Neural progenitor cell (in vitro differentiated cells): ENCODE measurements around the gene AKAP17A. TPM values are rescaled to one million over a fixed set of nuclear protein-coding genes. Genes with fewer than 3 reads are reported as not detected.
"Not testable (repeated sequence)": the region's sequence is repeated elsewhere in the genome, so short reads cannot be mapped to it uniquely, and the experiment has no call there.

ENCODE experiments used
- DNase-seq: peaks from one replicate; pipeline ENCODE4 v3.0.0-alpha.2; 2016; ENCODE audit warnings: low spot score
- H2AFZ ChIP-seq: fragments of 200-600 bp; sonication (generic); replicated peaks from 2 replicates; pipeline ENCODE4 v1.6.1; 2016; ENCODE audit warnings: antibody characterized with exemption
- H3F3A ChIP-seq: fragments of 200-600 bp; sonication (generic); 2 replicates; pipeline ENCODE4 v1.6.1; 2016; ENCODE audit warnings: antibody characterized with exemption, low read depth
- H3K27ac ChIP-seq: fragments of 200-600 bp; sonication (generic); 2 replicates; pipeline ENCODE4 v1.5.1; 2016; ENCODE audit warnings: mild to moderate bottlenecking
- H3K27me3 ChIP-seq: fragments of 200-600 bp; sonication (generic); 2 replicates; pipeline ENCODE4 v1.6.1; 2016; ENCODE audit warnings: mild to moderate bottlenecking, moderate library complexity
- H3K36me3 ChIP-seq: fragments of 200-600 bp; sonication (generic); 2 replicates; pipeline ENCODE4 v1.5.1; 2016
- H3K4me1 ChIP-seq: fragments of 200-600 bp; sonication (generic); 2 replicates; pipeline ENCODE4 v1.6.1; 2016; ENCODE audit warnings: mixed run types
- H3K4me2 ChIP-seq: fragments of 200-600 bp; sonication (generic); 2 replicates; pipeline ENCODE4 v1.6.1; 2016
- H3K4me3 ChIP-seq: fragments of 200-600 bp; sonication (generic); 2 replicates; pipeline ENCODE4 v1.5.1; 2016
- H3K79me2 ChIP-seq: fragments of 200-600 bp; sonication (generic); 2 replicates; pipeline ENCODE4 v1.6.1; 2016; ENCODE audit warnings: low read depth
- H3K9ac ChIP-seq: fragments of 200-600 bp; sonication (generic); 2 replicates; pipeline ENCODE4 v1.6.1; 2016
- H3K9me3 ChIP-seq: fragments of 200-600 bp; sonication (generic); 2 replicates; pipeline ENCODE4 v1.5.1; 2016; ENCODE audit warnings: low read depth
- H4K20me1 ChIP-seq: fragments of 200-600 bp; sonication (generic); 2 replicates; pipeline ENCODE4 v1.6.1; 2016; ENCODE audit warnings: low read depth
- H3K27ac Mint-ChIP-seq: 3 replicates; pipeline ENCODE4 v1.8.0; 2021; ENCODE audit warnings: mixed read lengths
- H3K27me3 Mint-ChIP-seq: 2 replicates; pipeline ENCODE4 v1.8.0; 2022; ENCODE audit warnings: low read depth, mild to moderate bottlenecking, inconsistent platforms, moderate library complexity, mixed read lengths; ENCODE audit not compliant: insufficient read depth
- H3K36me3 Mint-ChIP-seq: 3 replicates; pipeline ENCODE4 v1.8.0; 2021; ENCODE audit warnings: mixed read lengths
- H3K4me1 Mint-ChIP-seq: 3 replicates; pipeline ENCODE4 v1.8.0; 2021; ENCODE audit warnings: mixed read lengths
- H3K4me3 Mint-ChIP-seq: 3 replicates; pipeline ENCODE4 v1.8.0; 2021; ENCODE audit warnings: mild to moderate bottlenecking, moderate library complexity, mixed read lengths
- H3K9me3 Mint-ChIP-seq: 3 replicates; pipeline ENCODE4 v1.8.0; 2020; ENCODE audit warnings: mixed read lengths
- CTCF ChIP-seq: fragments of 200-600 bp; sonication (generic); IDR thresholded peaks from 2 replicates; pipeline ENCODE4 v1.5.1; 2017; ENCODE audit warnings: antibody characterized with exemption, mild to moderate bottlenecking
- EZH2 ChIP-seq: fragments of 200-600 bp; sonication (generic); IDR thresholded peaks from 2 replicates; pipeline ENCODE4 v1.6.1; 2017; ENCODE audit warnings: antibody characterized with exemption, mild to moderate bottlenecking, moderate library complexity
- EZH2phosphoT487 ChIP-seq: fragments of 200-600 bp; sonication (generic); IDR thresholded peaks from 2 replicates; pipeline ENCODE4 v1.6.1; 2017; ENCODE audit warnings: antibody characterized with exemption
- total RNA-seq: library from RNA; depleted of rRNA; stranded (reverse); fragments of >200 nt; gene quantifications from 2 replicates; pipeline ENCODE4 v1.2.3, GENCODE V29; 2015; ENCODE audit warnings: low replicate concordance

Gene AKAP17A
- total RNA-seq, 1 donor from 2014 or later, result 10.7 TPM

GRCh38 chrX:1555370-1555769 lies 36.0 kb upstream of the AKAP17A start:
- DNase-seq, result no peak
- no peak overlapping the region for H3K27ac ChIP-seq
- H3K27me3 ChIP-seq, result no peaks in the 10 kb centered on the region
- Mint-ChIP-seq H3K4me3 (no peak overlapping the region), H3K9me3 (peaks cover 2% of the 10 kb centered on the region), H3K27me3 (peaks cover 15% of the 10 kb centered on the region), H3K36me3 (no peaks in the 10 kb centered on the region), H3K4me1 (no peaks in the 10 kb centered on the region), H3K27ac (no peak overlapping the region)
- H3K4me1 ChIP-seq, result no peaks in the 10 kb centered on the region
- H3K36me3 ChIP-seq, result no peaks in the 10 kb centered on the region
- no peaks in the 10 kb centered on the region for H4K20me1 ChIP-seq
- H3K4me2 ChIP-seq, result no peak overlapping the region
- no peak overlapping the region for H3K9ac ChIP-seq
- no peak overlapping the region for H3K4me3 ChIP-seq
- no peaks in the 10 kb centered on the region for H3K9me3 ChIP-seq
- no peaks in the 10 kb centered on the region for H3K79me2 ChIP-seq
- no peaks in the 10 kb centered on the region for H3F3A ChIP-seq
- no peak overlapping the region for H2AFZ ChIP-seq
- TF ChIP-seq EZH2phosphoT487, result no peak
- TF ChIP-seq CTCF, result no peak
- no peak for TF ChIP-seq EZH2

- H3K9me3 Mint-ChIP-seq, H3K79me2 ChIP-seq, H3K36me3 Mint-ChIP-seq, H3K27me3 ChIP-seq, H3K27ac Mint-ChIP-seq, H3K4me3 ChIP-seq, H3K9me3 ChIP-seq, DNase-seq, H3K27ac ChIP-seq, H3K9ac ChIP-seq, H3K36me3 ChIP-seq, H3K4me1 Mint-ChIP-seq, H3F3A ChIP-seq, H2AFZ ChIP-seq, H3K4me1 ChIP-seq, H3K4me3 Mint-ChIP-seq, H4K20me1 ChIP-seq, H3K4me2 ChIP-seq: not testable (repeated sequence)
- H3K27me3 Mint-ChIP-seq, result peaks cover 19% of the 10 kb centered on the region
These were observed 34.0 kb upstream of the AKAP17A start for GRCh38 chrX:1557442-1557841.

GRCh38 chrX:1558761-1559468 lies 32.5 kb upstream of the AKAP17A start:
- TF ChIP-seq CTCF, result no peak
- no peak for TF ChIP-seq EZH2
- TF ChIP-seq EZH2phosphoT487, result no peak
- no peak overlapping the region for H3K9ac ChIP-seq
- no peaks in the 10 kb centered on the region for H3F3A ChIP-seq
- no peak overlapping the region for H3K4me2 ChIP-seq
- no peaks in the 10 kb centered on the region for H3K79me2 ChIP-seq
- H3K27ac Mint-ChIP-seq, result no peak overlapping the region
- H3K27ac ChIP-seq, result no peak overlapping the region
- H3K4me1 Mint-ChIP-seq, result no peaks in the 10 kb centered on the region
- DNase-seq, result no peak
- H3K27me3 Mint-ChIP-seq, result peaks cover 18% of the 10 kb centered on the region
- H4K20me1 ChIP-seq, result no peaks in the 10 kb centered on the region
- H3K9me3 Mint-ChIP-seq, result peaks cover 2% of the 10 kb centered on the region
- no peak overlapping the region for H3K4me3 Mint-ChIP-seq
- H3K36me3 Mint-ChIP-seq, result no peaks in the 10 kb centered on the region
- no peaks in the 10 kb centered on the region for H3K9me3 ChIP-seq
- H3K27me3 ChIP-seq, result no peaks in the 10 kb centered on the region
- H3K4me3 ChIP-seq, result no peak overlapping the region
- no peak overlapping the region for H2AFZ ChIP-seq
- H3K4me1 ChIP-seq, result no peaks in the 10 kb centered on the region
- no peaks in the 10 kb centered on the region for H3K36me3 ChIP-seq

- H3K4me2 ChIP-seq, result no peak overlapping the region
- Mint-ChIP-seq H3K4me3 (no peak overlapping the region), H3K27ac (peak overlapping the region; percentile 8), H3K27me3 (peaks cover 12% of the 10 kb centered on the region), H3K36me3 (no peaks in the 10 kb centered on the region), H3K9me3 (no peaks in the 10 kb centered on the region), H3K4me1 (no peaks in the 10 kb centered on the region)
- DNase-seq, result no peak
- no peak overlapping the region for H3K27ac ChIP-seq
- H3K36me3 ChIP-seq, result no peaks in the 10 kb centered on the region
- H3K4me1 ChIP-seq, result no peaks in the 10 kb centered on the region
- H3K4me3 ChIP-seq, result no peak overlapping the region
- H2AFZ ChIP-seq, result no peak overlapping the region
- TF ChIP-seq EZH2phosphoT487 (no peak), CTCF (no peak), EZH2 (no peak)
- H4K20me1 ChIP-seq, result no peaks in the 10 kb centered on the region
- peaks cover 2% of the 10 kb centered on the region for H3F3A ChIP-seq
- no peak overlapping the region for H3K9ac ChIP-seq
- no peaks in the 10 kb centered on the region for H3K27me3 ChIP-seq
- H3K9me3 ChIP-seq, result no peaks in the 10 kb centered on the region
- no peaks in the 10 kb centered on the region for H3K79me2 ChIP-seq
These were observed 30.2 kb upstream of the AKAP17A start for GRCh38 chrX:1561164-1561563.

GRCh38 chrX:1564077-1564476 lies 27.3 kb upstream of the AKAP17A start:
- DNase-seq, H3F3A ChIP-seq, H3K36me3 ChIP-seq, H3K9me3 ChIP-seq, H3K36me3 Mint-ChIP-seq, H2AFZ ChIP-seq, H3K79me2 ChIP-seq, H3K9ac ChIP-seq, H3K9me3 Mint-ChIP-seq, H3K27me3 ChIP-seq, H3K4me1 ChIP-seq, H3K4me2 ChIP-seq, H4K20me1 ChIP-seq, H3K4me3 ChIP-seq, H3K27ac Mint-ChIP-seq, H3K27ac ChIP-seq, H3K4me1 Mint-ChIP-seq: not testable (repeated sequence)
- Mint-ChIP-seq H3K27me3 (peaks cover 12% of the 10 kb centered on the region), H3K4me3 (peak overlapping the region; percentile 65)
